DOHH2 (cell line): ENCODE data around the gene PLTP.

Source experiments
- EZH2phosphoT487 ChIP-seq: fragments of 200-600 bp; sonication (generic); IDR thresholded peaks from 2 replicates; pipeline ENCODE4 v1.6.1; 2017; ENCODE audit warnings: borderline replicate concordance, mild to moderate bottlenecking, antibody characterized with exemption, low read length, moderate library complexity, mixed read lengths
- TF ChIP-seq, protein P1 (sequence below): fragments of 200-600 bp; sonication (generic); IDR thresholded peaks from one replicate; pipeline ENCODE4 v1.5.1; 2014; ENCODE audit warnings: antibody characterized with exemption, mild to moderate bottlenecking, low read depth, low read length; ENCODE audit not compliant: poor library complexity, severe bottlenecking

GRCh38 chr20:45851501-45851900 is 60.5 kb downstream of the PLTP start:
- TF ChIP-seq, protein P1, sequence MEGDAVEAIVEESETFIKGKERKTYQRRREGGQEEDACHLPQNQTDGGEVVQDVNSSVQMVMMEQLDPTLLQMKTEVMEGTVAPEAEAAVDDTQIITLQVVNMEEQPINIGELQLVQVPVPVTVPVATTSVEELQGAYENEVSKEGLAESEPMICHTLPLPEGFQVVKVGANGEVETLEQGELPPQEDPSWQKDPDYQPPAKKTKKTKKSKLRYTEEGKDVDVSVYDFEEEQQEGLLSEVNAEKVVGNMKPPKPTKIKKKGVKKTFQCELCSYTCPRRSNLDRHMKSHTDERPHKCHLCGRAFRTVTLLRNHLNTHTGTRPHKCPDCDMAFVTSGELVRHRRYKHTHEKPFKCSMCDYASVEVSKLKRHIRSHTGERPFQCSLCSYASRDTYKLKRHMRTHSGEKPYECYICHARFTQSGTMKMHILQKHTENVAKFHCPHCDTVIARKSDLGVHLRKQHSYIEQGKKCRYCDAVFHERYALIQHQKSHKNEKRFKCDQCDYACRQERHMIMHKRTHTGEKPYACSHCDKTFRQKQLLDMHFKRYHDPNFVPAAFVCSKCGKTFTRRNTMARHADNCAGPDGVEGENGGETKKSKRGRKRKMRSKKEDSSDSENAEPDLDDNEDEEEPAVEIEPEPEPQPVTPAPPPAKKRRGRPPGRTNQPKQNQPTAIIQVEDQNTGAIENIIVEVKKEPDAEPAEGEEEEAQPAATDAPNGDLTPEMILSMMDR = no peak
- no peak for TF ChIP-seq EZH2phosphoT487
